GM19328 (cell line): ENCODE results near the gene MATCAP1.

ENCODE experiments used
- ATAC-seq: cut with Tn5 transposase; IDR thresholded peaks from one replicate; pipeline ENCODE4 v1.9.1; 2021; ENCODE audit warnings: mild to moderate bottlenecking, moderate library complexity; ENCODE audit not compliant: unreplicated experiment

The MATCAP1 gene

DNA sequence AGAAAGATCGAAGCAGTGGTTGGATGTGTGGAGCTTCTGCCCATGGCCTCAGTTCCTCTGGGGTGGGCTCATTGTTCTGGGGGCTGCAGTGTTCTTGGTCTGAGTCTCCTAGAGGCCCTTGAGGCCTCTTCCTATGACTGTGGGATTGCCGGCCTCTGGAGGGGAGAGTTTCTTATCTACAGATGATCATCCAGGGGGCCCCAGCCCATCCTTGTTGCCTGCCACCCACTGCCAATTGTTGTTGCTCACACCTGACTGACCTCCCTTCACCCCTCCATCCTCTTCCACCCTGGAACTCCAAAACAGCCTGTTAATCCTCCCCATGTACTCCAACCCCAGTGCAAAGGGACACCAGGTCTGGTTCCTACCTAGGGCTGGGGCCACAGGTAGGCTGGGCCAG, 38.8 kb downstream of the MATCAP1 start:
- no peak for ATAC-seq

- no peak for ATAC-seq
Measured at GRCh38 chr16:67142342-67142741, 41.4 kb downstream of the MATCAP1 start.

GRCh38 chr16:67141391-67141790, 42.4 kb downstream of the MATCAP1 start:
- ATAC-seq, result no peak

- no peak for ATAC-seq
Measured at GRCh38 chr16:67137605-67138004, 46.2 kb downstream of the MATCAP1 start.

DNA sequence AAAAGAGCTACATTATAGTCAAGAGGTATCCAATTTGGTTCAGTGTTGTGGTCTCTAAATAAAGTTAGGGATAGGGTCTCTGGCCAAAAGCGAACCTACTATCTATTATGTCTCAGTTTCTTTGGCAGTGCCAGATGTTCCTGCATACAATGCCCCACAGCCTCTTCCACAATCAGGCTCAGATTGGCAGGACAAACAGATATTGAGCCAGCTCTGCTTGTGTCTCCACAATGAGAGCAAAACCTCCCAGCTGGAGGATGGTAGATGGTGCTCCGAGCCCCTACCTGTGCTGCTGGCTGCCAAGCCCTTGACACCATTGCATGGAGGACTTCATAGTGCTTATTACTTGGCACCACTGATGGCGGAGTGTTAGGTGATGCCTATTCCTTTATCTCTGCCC, 54.3 kb downstream of the MATCAP1 start:
- ATAC-seq, result no peak

- no peak for ATAC-seq
Measured at GRCh38 chr16:67128887-67129286, 54.9 kb downstream of the MATCAP1 start.

- no peak for ATAC-seq
Measured at GRCh38 chr16:67128417-67128816, 55.3 kb downstream of the MATCAP1 start.
